Measurements from ENCODE around the gene PROP1. TPM values are rescaled to one million over a fixed set of nuclear protein-coding genes. Genes with fewer than 3 reads are reported as not detected.
"Not testable (repeated sequence)": the region's sequence is repeated elsewhere in the genome, so short reads cannot be mapped to it uniquely, and the experiment has no call there.

Gene PROP1
- total and polyA plus RNA-seq, 2 donors = not detected

DNA sequence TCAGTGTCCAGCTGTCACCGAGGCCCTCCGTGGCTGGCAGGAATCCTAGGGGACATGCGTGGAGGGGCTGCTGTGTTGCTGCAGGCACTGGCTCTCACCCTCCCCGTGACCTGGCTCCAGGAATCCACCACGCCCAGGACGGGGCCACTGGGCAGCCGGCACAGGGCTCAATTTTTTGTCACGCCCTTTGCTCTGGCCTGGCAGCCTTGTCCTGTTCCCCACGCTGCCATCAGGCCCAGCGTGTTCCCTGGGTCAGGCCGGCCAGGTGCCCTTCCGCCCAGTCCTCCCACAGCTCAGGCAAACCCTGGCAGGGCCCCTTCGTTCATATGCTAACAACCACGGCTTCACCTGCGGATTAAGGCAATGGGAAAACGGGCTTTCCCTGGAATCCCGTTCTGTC lies 37.3 kb downstream of the PROP1 start:
- peaks cover 0 to 8% of the 10 kb centered on the region in 2 donors for H3K9me3 ChIP-seq (ENCODE audit: control insufficient read depth in 2 of 2, insufficient read depth in 1 of 2, low read length in 1 of 2)
- H3K27ac ChIP-seq (ENCODE audit: low read depth in 1 of 2, low read length in 1 of 2) = no peak overlapping the region
- H3K4me3 ChIP-seq (ENCODE audit: low read length in 2 of 2) = no peak overlapping the region
- no peak for DNase-seq (ENCODE audit: low read depth in 6 of 9, low spot score in 9 of 9)
- WGBS = 87% methylated on average over 17 of the region's 17 CpGs
- no peaks in the 10 kb centered on the region for H3K4me1 ChIP-seq (ENCODE audit: control insufficient read depth in 2 of 2, insufficient read depth in 2 of 2, low read length in 2 of 2)
- no peaks in the 10 kb centered on the region for H3K36me3 ChIP-seq (ENCODE audit: control insufficient read depth in 2 of 2, insufficient read depth in 2 of 2, low read length in 1 of 2)
- no peaks in the 10 kb centered on the region for H3K27me3 ChIP-seq (ENCODE audit: control insufficient read depth in 2 of 2, insufficient read depth in 1 of 2, low read length in 1 of 2)

DNA sequence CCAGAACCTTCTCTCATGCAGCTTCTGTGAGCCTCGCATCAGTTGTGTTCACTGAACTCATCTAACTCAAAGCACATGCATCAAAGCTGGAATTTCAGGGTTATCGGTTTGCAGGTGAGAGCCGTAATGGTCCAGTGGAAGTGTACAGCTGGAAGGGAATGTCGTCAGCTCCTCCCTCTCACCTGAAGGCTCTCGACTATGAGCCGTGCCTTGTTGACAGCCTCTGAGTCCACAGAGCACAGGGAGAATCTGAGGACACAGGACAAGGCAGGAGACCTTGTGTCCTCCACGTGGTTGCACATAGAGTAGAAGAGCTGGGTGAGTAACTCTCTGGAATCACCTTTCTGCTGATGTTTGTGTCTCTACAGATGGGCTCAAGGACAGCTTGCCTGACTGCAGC lies 38.8 kb downstream of the PROP1 start:
- WGBS = 91% methylated on average over 7 of the region's 7 CpGs
- no peaks in the 10 kb centered on the region for H3K27me3 ChIP-seq (ENCODE audit: control insufficient read depth in 2 of 2, insufficient read depth in 1 of 2, low read length in 1 of 2)
- H3K27ac ChIP-seq (ENCODE audit: low read depth in 1 of 2, low read length in 1 of 2) = no peak overlapping the region
- no peak overlapping the region for H3K4me3 ChIP-seq (ENCODE audit: low read length in 2 of 2)
- no peak for DNase-seq (ENCODE audit: low read depth in 6 of 9, low spot score in 9 of 9)
- H3K36me3 ChIP-seq (ENCODE audit: control insufficient read depth in 2 of 2, insufficient read depth in 2 of 2, low read length in 1 of 2) = no peaks in the 10 kb centered on the region
- H3K9me3 ChIP-seq (ENCODE audit: control insufficient read depth in 2 of 2, insufficient read depth in 1 of 2, low read length in 1 of 2) = peaks cover 0 to 8% of the 10 kb centered on the region in 2 donors
- no peaks in the 10 kb centered on the region for H3K4me1 ChIP-seq (ENCODE audit: control insufficient read depth in 2 of 2, insufficient read depth in 2 of 2, low read length in 2 of 2)

- WGBS = 93% methylated on average over 9 of the region's 11 CpGs
- H3K36me3 ChIP-seq (ENCODE audit: control insufficient read depth in 2 of 2, insufficient read depth in 2 of 2, low read length in 1 of 2) = not testable (repeated sequence)
These were observed 42.9 kb downstream of the PROP1 start for GRCh38 chr5:177953101-177953500.

DNA sequence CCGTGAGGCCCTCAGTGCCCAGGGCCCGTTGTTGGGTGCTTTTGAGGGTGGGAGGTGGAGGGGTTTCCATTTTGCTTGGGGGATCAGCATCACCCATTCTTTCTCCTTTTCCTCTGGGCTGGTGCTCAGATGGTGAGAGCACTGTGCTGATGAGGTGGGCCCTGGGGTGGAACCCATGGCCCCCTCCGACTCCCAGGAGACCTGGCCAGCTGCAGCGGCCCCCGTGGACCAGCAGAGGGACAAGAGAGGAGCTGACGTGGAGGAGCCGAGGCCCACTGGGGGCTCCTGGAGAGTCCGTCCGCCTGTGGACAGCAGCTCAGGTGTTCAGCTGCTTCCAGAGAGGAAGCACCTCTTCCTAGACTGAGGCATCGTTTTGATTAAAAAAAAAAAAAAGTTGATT lies 46.4 kb downstream of the PROP1 start:
- not testable (repeated sequence) for DNase-seq (ENCODE audit: low read depth in 6 of 9, low spot score in 9 of 9); H3K27me3 ChIP-seq (ENCODE audit: control insufficient read depth in 2 of 2, insufficient read depth in 1 of 2, low read length in 1 of 2); H3K4me1 ChIP-seq (ENCODE audit: control insufficient read depth in 2 of 2, insufficient read depth in 2 of 2, low read length in 2 of 2); H3K9me3 ChIP-seq (ENCODE audit: control insufficient read depth in 2 of 2, insufficient read depth in 1 of 2, low read length in 1 of 2); H3K4me3 ChIP-seq (ENCODE audit: low read length in 2 of 2); H3K36me3 ChIP-seq (ENCODE audit: control insufficient read depth in 2 of 2, insufficient read depth in 2 of 2, low read length in 1 of 2); H3K27ac ChIP-seq (ENCODE audit: low read depth in 1 of 2, low read length in 1 of 2)
- WGBS = 91% methylated on average over 4 of the region's 10 CpGs

More at GRCh38 chr5:177953101-177953500, 42.9 kb downstream of the PROP1 start:
- H3K4me1 ChIP-seq (ENCODE audit: control insufficient read depth in 2 of 2, insufficient read depth in 2 of 2, low read length in 2 of 2); H3K27ac ChIP-seq (ENCODE audit: low read depth in 1 of 2, low read length in 1 of 2); H3K4me3 ChIP-seq (ENCODE audit: low read length in 2 of 2); H3K9me3 ChIP-seq (ENCODE audit: control insufficient read depth in 2 of 2, insufficient read depth in 1 of 2, low read length in 1 of 2); H3K27me3 ChIP-seq (ENCODE audit: control insufficient read depth in 2 of 2, insufficient read depth in 1 of 2, low read length in 1 of 2); DNase-seq (ENCODE audit: low read depth in 6 of 9, low spot score in 9 of 9): not testable (repeated sequence)

- not testable (repeated sequence) for H3K9me3 ChIP-seq (ENCODE audit: control insufficient read depth in 2 of 2, insufficient read depth in 1 of 2, low read length in 1 of 2); H3K27me3 ChIP-seq (ENCODE audit: control insufficient read depth in 2 of 2, insufficient read depth in 1 of 2, low read length in 1 of 2); H3K4me3 ChIP-seq (ENCODE audit: low read length in 2 of 2); H3K4me1 ChIP-seq (ENCODE audit: control insufficient read depth in 2 of 2, insufficient read depth in 2 of 2, low read length in 2 of 2); H3K36me3 ChIP-seq (ENCODE audit: control insufficient read depth in 2 of 2, insufficient read depth in 2 of 2, low read length in 1 of 2); DNase-seq (ENCODE audit: low read depth in 6 of 9, low spot score in 9 of 9); H3K27ac ChIP-seq (ENCODE audit: low read depth in 1 of 2, low read length in 1 of 2)
- WGBS = 97% methylated on average over 12 of the region's 17 CpGs
These were observed 47.0 kb downstream of the PROP1 start for GRCh38 chr5:177949065-177949464.

DNA sequence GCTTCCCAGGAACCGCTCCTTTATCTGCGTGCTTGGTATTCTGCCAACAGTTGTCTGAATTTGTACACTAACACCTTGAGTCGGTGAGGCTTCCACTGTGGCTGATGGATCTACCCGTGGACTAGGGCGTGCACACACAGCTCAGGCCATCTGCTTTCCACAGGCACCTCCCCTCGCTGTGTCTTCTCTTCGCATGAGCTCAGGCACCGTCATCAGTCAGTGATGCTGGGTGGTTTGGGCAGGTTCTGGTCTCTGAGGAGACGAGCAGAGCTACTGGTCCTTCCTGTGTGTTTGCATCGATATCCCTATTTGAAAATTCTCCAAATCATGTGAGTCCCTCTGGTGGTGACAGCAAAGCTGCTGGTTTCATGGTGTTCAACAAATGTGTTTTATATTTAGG lies 48.1 kb downstream of the PROP1 start:
- H3K9me3 ChIP-seq (ENCODE audit: control insufficient read depth in 2 of 2, insufficient read depth in 1 of 2, low read length in 1 of 2); H3K27ac ChIP-seq (ENCODE audit: low read depth in 1 of 2, low read length in 1 of 2); H3K36me3 ChIP-seq (ENCODE audit: control insufficient read depth in 2 of 2, insufficient read depth in 2 of 2, low read length in 1 of 2); H3K4me1 ChIP-seq (ENCODE audit: control insufficient read depth in 2 of 2, insufficient read depth in 2 of 2, low read length in 2 of 2); H3K27me3 ChIP-seq (ENCODE audit: control insufficient read depth in 2 of 2, insufficient read depth in 1 of 2, low read length in 1 of 2); H3K4me3 ChIP-seq (ENCODE audit: low read length in 2 of 2): not testable (repeated sequence)
- DNase-seq (ENCODE audit: low read depth in 6 of 9, low spot score in 9 of 9) = peak in 1 of 9 donors; percentile 7
- whole genome bisulfite sequencing = 90% methylated on average over 10 of the region's 10 CpGs

DNA sequence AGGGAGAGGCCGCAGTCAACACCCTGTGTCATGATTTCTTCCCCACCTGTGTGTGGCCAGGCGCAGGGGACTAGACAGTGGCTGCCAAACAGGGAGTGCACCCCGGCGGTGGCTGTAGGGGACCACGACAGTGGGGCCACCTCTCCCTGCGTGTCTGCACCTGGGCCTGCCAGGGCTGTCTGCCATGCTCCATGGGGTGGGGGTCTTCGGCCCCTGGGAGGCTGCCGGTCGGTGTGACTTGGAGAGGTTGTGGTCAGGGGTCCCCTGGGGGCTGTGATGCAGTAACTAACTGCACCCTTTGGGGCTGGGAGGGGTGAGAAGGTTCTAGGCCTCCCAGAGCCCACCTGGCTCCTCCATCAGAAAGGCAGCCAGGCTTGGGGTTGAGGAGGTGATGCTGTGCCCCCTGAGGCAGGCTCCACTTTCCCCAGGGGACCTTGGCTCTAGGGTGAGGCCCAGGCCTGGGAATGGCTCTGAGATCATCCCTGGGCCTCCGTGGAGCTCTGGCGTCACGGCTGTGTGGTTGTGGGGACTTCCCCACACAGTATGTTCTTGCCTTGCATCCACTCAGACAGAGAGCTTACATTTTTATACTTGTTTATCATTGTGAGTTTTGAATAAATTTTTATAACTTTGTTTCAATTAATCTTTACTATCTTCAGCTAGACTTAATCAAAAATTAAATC lies 50.3 kb downstream of the PROP1 start:
- H3K9me3 ChIP-seq (ENCODE audit: control insufficient read depth in 2 of 2, insufficient read depth in 1 of 2, low read length in 1 of 2); DNase-seq (ENCODE audit: low read depth in 6 of 9, low spot score in 9 of 9); H3K27ac ChIP-seq (ENCODE audit: low read depth in 1 of 2, low read length in 1 of 2); H3K4me3 ChIP-seq (ENCODE audit: low read length in 2 of 2); H3K27me3 ChIP-seq (ENCODE audit: control insufficient read depth in 2 of 2, insufficient read depth in 1 of 2, low read length in 1 of 2); H3K36me3 ChIP-seq (ENCODE audit: control insufficient read depth in 2 of 2, insufficient read depth in 2 of 2, low read length in 1 of 2): not testable (repeated sequence)
- WGBS = 91% methylated on average over 11 of the region's 12 CpGs
- peaks cover 5 to 16% of the 10 kb centered on the region in 2 donors for H3K4me1 ChIP-seq (ENCODE audit: control insufficient read depth in 2 of 2, insufficient read depth in 2 of 2, low read length in 2 of 2)

DNA sequence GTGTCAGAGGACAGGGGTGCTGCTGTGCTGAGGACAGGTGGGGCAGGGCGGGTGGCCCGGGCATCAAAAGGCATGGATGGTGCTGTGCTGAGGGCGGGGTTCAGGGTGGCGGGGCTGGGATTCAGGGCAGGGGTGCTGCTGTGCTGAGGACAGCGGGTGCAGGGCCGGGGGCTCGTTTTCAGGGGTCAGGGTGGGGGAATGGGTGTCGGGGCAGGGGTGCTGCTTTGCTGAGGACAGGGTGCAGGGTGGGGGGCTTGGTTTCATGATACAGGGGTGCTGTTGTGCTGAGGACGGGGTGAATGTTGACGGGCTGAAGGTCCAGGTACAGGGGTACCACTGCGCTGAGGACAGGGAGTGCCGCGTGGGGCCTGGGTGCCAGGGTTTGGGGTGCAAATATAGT lies 50.9 kb downstream of the PROP1 start:
- H3K4me3 ChIP-seq (ENCODE audit: low read length in 2 of 2); DNase-seq (ENCODE audit: low read depth in 6 of 9, low spot score in 9 of 9); H3K9me3 ChIP-seq (ENCODE audit: control insufficient read depth in 2 of 2, insufficient read depth in 1 of 2, low read length in 1 of 2); H3K27ac ChIP-seq (ENCODE audit: low read depth in 1 of 2, low read length in 1 of 2); H3K36me3 ChIP-seq (ENCODE audit: control insufficient read depth in 2 of 2, insufficient read depth in 2 of 2, low read length in 1 of 2); H3K27me3 ChIP-seq (ENCODE audit: control insufficient read depth in 2 of 2, insufficient read depth in 1 of 2, low read length in 1 of 2): not testable (repeated sequence)
- H3K4me1 ChIP-seq (ENCODE audit: control insufficient read depth in 2 of 2, insufficient read depth in 2 of 2, low read length in 2 of 2) = peaks cover 5 to 16% of the 10 kb centered on the region in 2 donors
- WGBS = 99% methylated on average over 13 of the region's 13 CpGs

- WGBS = 8% methylated on average over 43 of the region's 66 CpGs
- not testable (repeated sequence) for H3K27ac ChIP-seq (ENCODE audit: low read depth in 1 of 2, low read length in 1 of 2); H3K9me3 ChIP-seq (ENCODE audit: control insufficient read depth in 2 of 2, insufficient read depth in 1 of 2, low read length in 1 of 2); H3K36me3 ChIP-seq (ENCODE audit: control insufficient read depth in 2 of 2, insufficient read depth in 2 of 2, low read length in 1 of 2)
- Histone ChIP-seq H3K4me3 (ENCODE audit: low read length in 2 of 2) (peak overlapping the region; percentile 37 to 48), H3K4me1 (ENCODE audit: control insufficient read depth in 2 of 2, insufficient read depth in 2 of 2, low read length in 2 of 2) (peaks cover 5 to 21% of the 10 kb centered on the region in 2 donors), H3K27me3 (ENCODE audit: control insufficient read depth in 2 of 2, insufficient read depth in 1 of 2, low read length in 1 of 2) (peaks cover 0 to 14% of the 10 kb centered on the region in 2 donors)
- peak in 4 of 9 donors; percentile 10 to 56 (median 34) for DNase-seq (ENCODE audit: low read depth in 6 of 9, low spot score in 9 of 9)
These were observed 52.0 kb downstream of the PROP1 start for GRCh38 chr5:177943805-177944736.
